Tibial nerve (tissue), 4 donors: ENCODE measurements around the gene SCGN. TPM values are rescaled to one million over a fixed set of nuclear protein-coding genes. Genes with fewer than 3 reads are reported as not detected.

ENCODE experiments used
- DNase-seq, 2 donors: peaks; one replicate each; pipeline ENCODE4 v3.0.0-alpha.2; 2019; ENCODE audit warnings: low spot score in 2 of 2
- H3K27ac ChIP-seq, 4 donors: fragments of 200-600 bp; sonication (generic) in 3 of 4; one replicate each; pipeline ENCODE4 v1.5.1; 2017 to 2019; ENCODE audit warnings: mild to moderate bottlenecking in 1 of 4
- H3K27me3 ChIP-seq, 2 donors: fragments of 200-600 bp; sonication (generic) in 1 of 2; one replicate each; pipeline versions ENCODE4 v1.5.1 to v1.6.0; 2017 to 2019
- H3K36me3 ChIP-seq, 3 donors: fragments of 200-600 bp; sonication (generic); one replicate each; pipeline ENCODE4 v1.5.1; 2018 to 2019
- H3K4me1 ChIP-seq, 4 donors: fragments of 200-600 bp; sonication (generic) in 3 of 4; one replicate each; pipeline ENCODE4 v1.5.1; 2017 to 2019
- H3K4me3 ChIP-seq, 4 donors: fragments of 200-600 bp; sonication (generic) in 3 of 4; one replicate each; pipeline ENCODE4 v1.5.1; 2017 to 2019; ENCODE audit warnings: mild to moderate bottlenecking in 1 of 4, moderate library complexity in 1 of 4
- H3K9me3 ChIP-seq, 4 donors: fragments of 200-600 bp; sonication (generic) in 3 of 4; one replicate each; pipeline ENCODE4 v1.5.1; 2017 to 2019
- EP300 ChIP-seq, 2 donors: sonication (generic); formaldehyde crosslinking; IDR thresholded peaks; one replicate each; pipeline ENCODE4 v1.6.1; 2017; ENCODE audit warnings: antibody characterized with exemption in 2 of 2, mild to moderate bottlenecking in 1 of 2
- POLR2A ChIP-seq, 2 donors: fragments of 450-650 bp; IDR thresholded peaks; one replicate each; pipeline ENCODE4 v1.6.1; 2017; ENCODE audit warnings: antibody characterized with exemption in 2 of 2, mild to moderate bottlenecking in 2 of 2, moderate library complexity in 2 of 2
- WGBS, 2 donors: methylation state at CpG; one replicate each; pipeline ENCODE4 v1.1.5; 2018; 5-methylcytosine and 5-hydroxymethylcytosine counted together
- total RNA-seq, 4 donors: library from RNA; depleted of rRNA; stranded (reverse); fragments of >200 nt; gene quantifications; one replicate each; pipeline ENCODE4 v1.1.0, GENCODE V29; 2016
- TF ChIP-seq, protein P1 (sequence below), 5 experiments: fragments of 200-600 bp in 3 of 5; fragments of 450-650 bp in 2 of 5; sonication (generic) in 3 of 5; IDR thresholded peaks; one replicate each; pipeline ENCODE4 v1.5.1; 2016 to 2019; ENCODE audit warnings: antibody characterized with exemption in 5 of 5, mild to moderate bottlenecking in 3 of 5, moderate library complexity in 2 of 5

The SCGN gene
- total RNA-seq, 4 donors from 2014 or later: not detected

DNA sequence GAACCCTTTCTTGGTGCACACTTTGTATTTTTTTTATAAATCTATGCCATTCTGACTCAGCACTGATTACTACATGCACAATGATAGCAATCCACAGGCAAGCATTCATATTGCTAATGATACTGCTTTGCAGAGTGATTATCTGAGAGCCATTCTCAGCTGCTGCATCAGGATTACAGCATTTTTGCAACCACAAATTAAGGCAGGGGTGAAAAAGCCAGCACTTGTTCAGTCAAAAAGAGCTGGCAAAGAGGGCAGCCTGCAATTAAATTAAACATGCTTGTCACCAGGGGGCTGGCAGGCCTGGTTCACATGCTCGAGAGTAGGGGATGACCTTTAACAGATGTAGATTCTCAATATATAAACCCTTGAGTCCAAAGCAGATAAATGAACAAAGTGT, 61.8 kb downstream of the SCGN start:
- WGBS, 2 donors: 33 to 47% methylated on average over 1 of the region's 1 CpG
- no peaks in the 10 kb centered on the region for H3K27me3 ChIP-seq
- H3K36me3 ChIP-seq: no peaks in the 10 kb centered on the region
- H3K4me3 ChIP-seq: no peak overlapping the region
- TF ChIP-seq POLR2A (IDR thresholded peaks at IDR 0.05): no peak
- TF ChIP-seq EP300 (IDR thresholded peaks at IDR 0.05): no peak
- TF ChIP-seq, protein P1, sequence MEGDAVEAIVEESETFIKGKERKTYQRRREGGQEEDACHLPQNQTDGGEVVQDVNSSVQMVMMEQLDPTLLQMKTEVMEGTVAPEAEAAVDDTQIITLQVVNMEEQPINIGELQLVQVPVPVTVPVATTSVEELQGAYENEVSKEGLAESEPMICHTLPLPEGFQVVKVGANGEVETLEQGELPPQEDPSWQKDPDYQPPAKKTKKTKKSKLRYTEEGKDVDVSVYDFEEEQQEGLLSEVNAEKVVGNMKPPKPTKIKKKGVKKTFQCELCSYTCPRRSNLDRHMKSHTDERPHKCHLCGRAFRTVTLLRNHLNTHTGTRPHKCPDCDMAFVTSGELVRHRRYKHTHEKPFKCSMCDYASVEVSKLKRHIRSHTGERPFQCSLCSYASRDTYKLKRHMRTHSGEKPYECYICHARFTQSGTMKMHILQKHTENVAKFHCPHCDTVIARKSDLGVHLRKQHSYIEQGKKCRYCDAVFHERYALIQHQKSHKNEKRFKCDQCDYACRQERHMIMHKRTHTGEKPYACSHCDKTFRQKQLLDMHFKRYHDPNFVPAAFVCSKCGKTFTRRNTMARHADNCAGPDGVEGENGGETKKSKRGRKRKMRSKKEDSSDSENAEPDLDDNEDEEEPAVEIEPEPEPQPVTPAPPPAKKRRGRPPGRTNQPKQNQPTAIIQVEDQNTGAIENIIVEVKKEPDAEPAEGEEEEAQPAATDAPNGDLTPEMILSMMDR (IDR thresholded peaks at IDR 0.05): no peak
- H3K4me1 ChIP-seq: no peaks in the 10 kb centered on the region
- H3K9me3 ChIP-seq: no peaks in the 10 kb centered on the region
- H3K27ac ChIP-seq: no peak overlapping the region
- DNase-seq: no peak

DNA sequence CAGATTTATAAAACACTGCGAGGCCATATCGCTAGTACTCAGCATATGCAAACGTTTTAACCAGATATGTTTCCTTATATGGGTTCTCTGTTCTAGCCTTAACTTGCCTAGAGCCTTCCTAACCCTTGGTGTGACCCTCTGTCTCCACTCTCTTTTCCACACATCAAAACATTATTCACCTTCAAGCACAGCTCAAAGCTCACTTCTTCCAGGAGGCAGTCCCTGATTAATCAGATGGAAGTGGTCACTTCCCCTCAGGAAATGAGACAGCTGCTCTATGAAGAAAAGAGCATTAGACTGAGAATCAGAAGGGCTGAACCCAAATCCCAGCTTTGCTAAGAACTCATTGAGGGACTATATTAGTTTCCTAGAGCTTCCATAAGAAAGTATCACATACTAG, 62.8 kb downstream of the SCGN start:
- DNase-seq: no peak
- WGBS, 2 donors: 58 to 73% methylated on average over 3 of the region's 3 CpGs
- Histone ChIP-seq H3K4me3 (no peak overlapping the region), H3K36me3 (no peaks in the 10 kb centered on the region), H3K9me3 (no peaks in the 10 kb centered on the region), H3K27ac (no peak overlapping the region), H3K27me3 (no peaks in the 10 kb centered on the region), H3K4me1 (no peaks in the 10 kb centered on the region)
- TF ChIP-seq, protein P1 (IDR thresholded peaks at IDR 0.05): no peak
- no peak for TF ChIP-seq POLR2A (IDR thresholded peaks at IDR 0.05)
- no peak for TF ChIP-seq EP300 (IDR thresholded peaks at IDR 0.05)

DNA sequence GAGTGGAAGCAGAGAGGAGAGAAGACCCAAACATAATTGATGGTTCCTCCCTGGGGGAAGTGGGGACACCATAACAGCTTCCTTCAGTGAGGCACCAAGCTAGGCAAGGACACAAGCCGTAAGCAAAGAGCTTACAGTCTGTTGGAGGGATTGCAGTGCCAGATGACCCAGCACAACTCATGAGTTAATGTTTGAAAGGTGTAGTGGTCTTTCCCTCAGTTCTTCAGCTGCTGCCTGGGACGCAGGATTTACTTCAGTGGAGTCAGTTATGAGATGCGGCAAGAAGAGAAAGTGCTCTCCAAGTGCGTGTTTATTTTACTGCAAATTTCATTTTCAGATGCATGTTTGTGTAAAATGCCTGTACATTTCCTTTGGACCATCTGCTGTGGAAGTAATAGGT, 63.8 kb downstream of the SCGN start:
- no peaks in the 10 kb centered on the region for H3K27me3 ChIP-seq
- H3K4me1 ChIP-seq: no peaks in the 10 kb centered on the region
- no peak overlapping the region for H3K27ac ChIP-seq
- H3K4me3 ChIP-seq: no peak overlapping the region
- no peaks in the 10 kb centered on the region for H3K36me3 ChIP-seq
- H3K9me3 ChIP-seq: no peaks in the 10 kb centered on the region
- 67 to 86% methylated on average over 4 of the region's 4 CpGs for WGBS, 2 donors
- no peak for DNase-seq
- TF ChIP-seq POLR2A (IDR thresholded peaks at IDR 0.05): no peak
- no peak for TF ChIP-seq EP300 (IDR thresholded peaks at IDR 0.05)

DNA sequence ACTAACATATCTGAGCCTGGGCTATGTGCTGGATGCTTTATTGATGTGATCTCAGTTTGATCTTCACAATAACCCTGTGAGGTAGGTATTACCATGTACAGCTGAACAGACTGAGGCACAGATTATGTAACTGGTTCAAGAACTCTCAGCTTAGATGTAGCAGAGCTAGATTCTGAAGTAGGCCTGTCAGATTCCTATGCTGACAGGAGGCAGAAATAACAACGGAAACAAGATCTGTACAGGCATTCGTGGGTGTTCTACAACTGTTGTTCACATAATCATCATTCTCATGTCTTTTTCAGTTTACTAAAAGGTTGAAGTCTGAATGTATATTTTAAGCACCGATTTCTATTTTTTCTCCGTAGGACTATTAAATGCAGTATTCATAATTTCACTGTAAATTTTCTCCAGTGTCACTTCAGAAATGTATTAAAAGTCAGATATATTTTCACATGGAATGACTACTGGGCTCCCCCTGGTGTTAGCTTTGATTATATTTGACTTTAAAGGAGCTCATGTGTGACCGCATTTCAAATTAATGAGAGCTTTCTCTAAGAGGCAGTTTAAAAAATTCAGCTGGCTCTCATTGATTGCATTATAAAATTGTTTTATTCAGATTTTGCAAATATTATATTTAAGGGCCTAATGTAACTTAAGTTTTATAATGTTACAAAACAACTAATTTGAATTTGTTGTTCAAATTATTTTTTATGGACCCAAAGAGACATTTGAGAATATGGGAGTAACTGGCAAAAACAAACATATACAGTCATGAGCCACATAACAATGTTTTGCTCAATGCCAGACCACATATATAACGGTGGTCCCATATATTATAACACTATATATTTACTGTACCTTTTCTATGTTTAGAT, 66.1 kb downstream of the SCGN start:
- Histone ChIP-seq H3K36me3 (no peaks in the 10 kb centered on the region), H3K27ac (no peak overlapping the region), H3K27me3 (no peaks in the 10 kb centered on the region), H3K4me3 (no peak overlapping the region), H3K4me1 (no peaks in the 10 kb centered on the region), H3K9me3 (no peaks in the 10 kb centered on the region)
- 47 to 50% methylated on average over 6 of the region's 6 CpGs for WGBS, 2 donors
- TF ChIP-seq EP300 (IDR thresholded peaks at IDR 0.05): no peak
- TF ChIP-seq, protein P1 (IDR thresholded peaks at IDR 0.05): peak in 4 of 5 experiments; percentile 9 to 56 (median 37)
- TF ChIP-seq POLR2A (IDR thresholded peaks at IDR 0.05): no peak
- DNase-seq: peak in 1 of 2 donors; percentile 46

DNA sequence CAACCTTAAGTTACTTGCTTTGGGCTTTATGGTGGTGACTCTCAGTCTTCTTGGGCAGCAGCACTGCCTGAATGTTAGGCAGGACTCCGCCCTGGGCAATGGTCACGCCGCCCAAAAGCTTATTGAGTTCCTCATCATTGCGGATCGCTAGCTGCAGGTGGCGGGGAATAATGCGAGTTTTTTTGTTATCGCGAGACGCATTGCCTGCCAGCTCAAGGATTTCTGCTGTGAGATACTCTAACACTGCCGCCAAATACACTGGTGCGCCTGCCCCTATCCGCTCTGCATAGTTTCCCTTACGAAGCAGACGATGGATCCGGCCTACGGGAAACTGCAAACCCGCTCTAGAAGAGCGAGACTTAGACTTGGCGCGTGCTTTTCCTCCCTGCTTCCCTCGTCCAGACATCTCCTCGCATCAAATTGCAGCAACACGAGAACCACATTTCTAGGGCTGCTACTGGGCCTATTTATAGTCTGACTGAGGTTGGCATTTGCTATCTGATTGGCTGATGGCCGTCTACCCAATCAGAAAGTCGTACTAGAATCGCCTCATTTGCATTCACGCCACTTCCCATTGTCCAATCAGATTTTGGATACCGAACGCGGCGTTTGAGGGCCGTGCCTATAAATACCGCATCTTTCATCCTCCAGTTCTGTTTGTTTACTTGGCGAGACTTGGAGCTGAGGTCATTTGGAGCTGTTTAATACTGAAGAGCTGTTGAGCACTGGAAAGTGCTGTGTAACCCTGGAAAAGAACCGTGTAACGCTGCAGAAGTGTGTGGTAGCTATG, 74.3 kb downstream of the SCGN start:
- peaks cover 0 to 5% of the 10 kb centered on the region in 2 donors for H3K27me3 ChIP-seq
- no peaks in the 10 kb centered on the region for H3K36me3 ChIP-seq
- no peak overlapping the region for H3K27ac ChIP-seq
- DNase-seq: no peak
- no peak overlapping the region for H3K4me3 ChIP-seq
- H3K9me3 ChIP-seq: no peaks in the 10 kb centered on the region
- 93 to 94% methylated on average over 37 of the region's 37 CpGs for WGBS, 2 donors
- TF ChIP-seq POLR2A (IDR thresholded peaks at IDR 0.05) (no peak), EP300 (IDR thresholded peaks at IDR 0.05) (no peak)
- TF ChIP-seq, protein P1 (IDR thresholded peaks at IDR 0.05): no peak
- no peaks in the 10 kb centered on the region for H3K4me1 ChIP-seq
